IMR-90 (cell line): ENCODE results near the gene PTPRU. TPM values are rescaled to one million over a fixed set of nuclear protein-coding genes. Genes with fewer than 3 reads are reported as not detected.

Experiments used
- ATAC-seq: fragments of 200-7000 bp; cut with Tn5 transposase; 2 replicates; pipeline ENCODE4 v1.9.1; 2020; ENCODE audit warnings: low read depth, mild to moderate bottlenecking, moderate library complexity
- BruUV-seq: library from RNA; stranded (reverse); fragments of 400-500 nt; replicated peaks from 2 replicates; lab custom pipeline; 2021; lab: Mats Ljungman, UMichigan
- CTCF ChIA-PET: fragments of 300-600 bp; formaldehyde crosslinking; extraction: SDS; loops from one replicate; lab custom pipeline; 2021; ENCODE audit warnings: antibody characterized with exemption; lab: Yijun Ruan, JAX
- POLR2A ChIA-PET: fragments of 300-600 bp; sonication (Branson Sonifier 250); formaldehyde crosslinking; loops from one replicate; lab custom pipeline; 2022; ENCODE audit warnings: antibody characterized with exemption; ENCODE audit not compliant: unreplicated experiment; lab: Charles Lee
- DNase-seq: peaks from one replicate; pipeline ENCODE4 v3.0.0; 2013
- H2AFZ ChIP-seq: replicated peaks from 2 replicates; pipeline ENCODE3; 2013; ENCODE audit warnings: low read length, mild to moderate bottlenecking; ENCODE audit not compliant: poor library complexity
- H2AK5ac ChIP-seq: 2 replicates; pipeline ENCODE4 v1.6.1; 2013; ENCODE audit warnings: low read depth, low read length, inconsistent platforms
- H2AK9ac ChIP-seq: replicated peaks from 2 replicates; pipeline ENCODE3; 2013; ENCODE audit warnings: mild to moderate bottlenecking, low read depth, low read length, moderate library complexity; ENCODE audit not compliant: poor library complexity
- H2BK120ac ChIP-seq: 2 replicates; pipeline ENCODE4 v1.6.1; 2013; ENCODE audit warnings: low read depth, low read length, inconsistent platforms
- H2BK15ac ChIP-seq: 3 replicates; pipeline ENCODE4 v1.6.1; 2013; ENCODE audit warnings: low read depth, low read length, inconsistent platforms
- H2BK20ac ChIP-seq: 2 replicates; pipeline ENCODE4 v1.6.1; 2013; ENCODE audit warnings: low read depth, mild to moderate bottlenecking, inconsistent platforms, low read length, moderate library complexity
- H2BK5ac ChIP-seq: 2 replicates; pipeline ENCODE4 v1.6.1; 2013; ENCODE audit warnings: mild to moderate bottlenecking, low read depth, low read length, inconsistent platforms; ENCODE audit not compliant: poor library complexity, severe bottlenecking
- H3K14ac ChIP-seq: replicated peaks from 2 replicates; pipeline ENCODE4 v1.6.1; 2013; ENCODE audit warnings: low read depth, low read length, inconsistent platforms
- H3K18ac ChIP-seq: 2 replicates; pipeline ENCODE4 v1.6.1; 2013; ENCODE audit warnings: low read depth, low read length, control low read depth
- H3K23ac ChIP-seq: 2 replicates; pipeline ENCODE4 v1.6.1; 2013; ENCODE audit warnings: low read depth, low read length, inconsistent platforms
- H3K27ac ChIP-seq: 2 replicates; pipeline ENCODE4 v1.5.1; 2013; ENCODE audit warnings: mild to moderate bottlenecking, control low read depth, low read length; ENCODE audit not compliant: insufficient read depth
- H3K27me3 ChIP-seq: 2 replicates; pipeline ENCODE4 v1.6.1; 2013; ENCODE audit warnings: low read length; ENCODE audit not compliant: control insufficient read depth, insufficient read depth
- H3K36me3 ChIP-seq: 2 replicates; pipeline ENCODE4 v1.6.1; 2013; ENCODE audit warnings: low read length, mixed read lengths; ENCODE audit not compliant: control insufficient read depth, insufficient read depth
- H3K4ac ChIP-seq: 2 replicates; pipeline ENCODE4 v1.6.1; 2013; ENCODE audit warnings: low read depth, low read length, inconsistent platforms
- H3K4me1 ChIP-seq: 2 replicates; pipeline ENCODE4 v1.6.1; 2013; ENCODE audit warnings: low read length, mixed read lengths; ENCODE audit not compliant: control insufficient read depth, insufficient read depth
- H3K4me2 ChIP-seq: 2 replicates; pipeline ENCODE4 v1.6.1; 2013; ENCODE audit warnings: low read depth, mild to moderate bottlenecking, control low read depth, low read length, moderate library complexity
- H3K4me3 ChIP-seq: 2 replicates; pipeline ENCODE4 v1.5.1; 2013; ENCODE audit warnings: low read depth, mild to moderate bottlenecking, control low read depth, low read length, moderate library complexity; ENCODE audit not compliant: insufficient read depth
- H3K56ac ChIP-seq: 2 replicates; pipeline ENCODE4 v1.6.1; 2013; ENCODE audit warnings: low read length, inconsistent platforms; ENCODE audit not compliant: insufficient read depth; ENCODE audit errors: extremely low read depth
- H3K79me1 ChIP-seq, 2 experiments: 2 replicates each; pipeline ENCODE4 v1.6.1; 2013; ENCODE audit warnings: low read length in 2 of 2, inconsistent platforms in 1 of 2, low read depth in 1 of 2
- H3K9ac ChIP-seq: 2 replicates; pipeline ENCODE4 v1.6.1; 2013; ENCODE audit warnings: low read depth, low read length, control low read depth
- H3K9me1 ChIP-seq: 2 replicates; pipeline ENCODE4 v1.6.1; 2013; ENCODE audit warnings: low read length, inconsistent platforms; ENCODE audit not compliant: insufficient read depth
- H3K9me3 ChIP-seq: 2 replicates; pipeline ENCODE4 v1.6.1; 2013; ENCODE audit warnings: low read length; ENCODE audit not compliant: control insufficient read depth, insufficient read depth
- H4K20me1 ChIP-seq: 2 replicates; pipeline ENCODE4 v1.6.1; 2013; ENCODE audit warnings: low read length, inconsistent platforms; ENCODE audit not compliant: insufficient read depth
- H4K5ac ChIP-seq: 2 replicates; pipeline ENCODE4 v1.6.1; 2013; ENCODE audit warnings: mild to moderate bottlenecking, low read depth, low read length, control low read depth
- H4K8ac ChIP-seq, 2 experiments: 2 replicates each; pipeline ENCODE4 v1.6.1; 2013; ENCODE audit warnings: low read depth in 2 of 2, low read length in 2 of 2, control low read depth in 1 of 2, inconsistent platforms in 1 of 2
- H4K91ac ChIP-seq: 2 replicates; pipeline ENCODE4 v1.6.1; 2013; ENCODE audit warnings: low read depth, low read length, inconsistent platforms; ENCODE audit not compliant: insufficient read depth
- CEBPB ChIP-seq: IDR thresholded peaks from 2 replicates; pipeline ENCODE4 v1.6.1; 2012; ENCODE audit warnings: low read depth, low read length, improper control_type of control experiment
- CHD1 ChIP-seq: IDR thresholded peaks from 2 replicates; pipeline ENCODE4 v1.6.1; 2012; ENCODE audit warnings: low read depth, low read length, improper control_type of control experiment
- FOS ChIP-seq: fragments of 150-350 bp; IDR thresholded peaks from 2 replicates; pipeline ENCODE4 v1.6.1; 2016; ENCODE audit warnings: low read depth, low read length
- MAFK ChIP-seq: IDR thresholded peaks from 2 replicates; pipeline ENCODE4 v1.6.1; 2012; ENCODE audit warnings: low read depth, low read length, improper control_type of control experiment
- MAZ ChIP-seq: IDR thresholded peaks from 2 replicates; pipeline ENCODE4 v1.6.1; 2012; ENCODE audit warnings: low read depth, mild to moderate bottlenecking, low read length, improper control_type of control experiment, moderate library complexity, borderline replicate concordance
- MXI1 ChIP-seq: IDR thresholded peaks from 2 replicates; pipeline ENCODE4 v1.6.1; 2012; ENCODE audit warnings: low read depth, mild to moderate bottlenecking, low read length, moderate library complexity, borderline replicate concordance
- NFE2L2 ChIP-seq: fragments of 150-350 bp; IDR thresholded peaks from 2 replicates; pipeline ENCODE4 v1.6.1; 2016; ENCODE audit warnings: low read depth, mild to moderate bottlenecking, low read length
- RAD21 ChIP-seq: IDR thresholded peaks from 2 replicates; pipeline ENCODE4 v1.6.1; 2012; ENCODE audit warnings: low read length, improper control_type of control experiment
- RCOR1 ChIP-seq: IDR thresholded peaks from 2 replicates; pipeline ENCODE4 v1.6.1; 2012; ENCODE audit warnings: mild to moderate bottlenecking, low read length, improper control_type of control experiment; ENCODE audit not compliant: insufficient replicate concordance
- SMC3 ChIP-seq: fragments of 150-350 bp; IDR thresholded peaks from 2 replicates; pipeline ENCODE4 v1.6.1; 2016; ENCODE audit warnings: low read depth, mild to moderate bottlenecking, antibody characterized with exemption, low read length, moderate library complexity
- WGBS, 2 experiments: methylation state at CpG; one replicate each; pipeline versions ENCODE4 v1.1.5 to v1.1.7; 2013; ENCODE audit warnings: missing lambda C conversion rate in 2 of 2; ENCODE audit not compliant: insufficient read length in 1 of 2; ENCODE audit errors: extremely low coverage in 2 of 2; 5-methylcytosine and 5-hydroxymethylcytosine counted together
- dilution Hi-C: fragments of 300-500 bp; cut with HindIII; formaldehyde crosslinking; loops from one replicate; pipeline ENCODE4 v1.14.3; 2018; ENCODE audit warnings: low sequenced_read_pairs; ENCODE audit not compliant: unreplicated experiment
- in situ Hi-C: fragments of 300-500 bp; cut with MboI; formaldehyde crosslinking; loops from 3 replicates; pipeline ENCODE4 v1.14.3; 2019; ENCODE audit warnings: low sequenced_read_pairs, inconsistent platforms, mixed read lengths
- intact Hi-C: fragments of 100-400 bp; cut with micrococcal nuclease; formaldehyde crosslinking; loops from 2 replicates; pipeline ENCODE4 v1.10.0; 2022
- polyA plus RNA-seq, 3 experiments: library from polyadenylated mRNA; depleted of rRNA; stranded (reverse); fragments of >200 nt; gene quantifications; 2 replicates each; pipeline ENCODE4 v1.2.3, GENCODE V29; 2012; ENCODE audit warnings: low replicate concordance in 1 of 3
- total RNA-seq: library from RNA; depleted of rRNA; stranded (reverse); fragments of >200 nt; gene quantifications from 2 replicates; pipeline ENCODE4 v1.2.3, GENCODE V29; 2012
- TF ChIP-seq, protein P1 (sequence below): fragments of 150-350 bp; IDR thresholded peaks from 2 replicates; pipeline ENCODE4 v1.6.1; 2016; ENCODE audit warnings: low read depth, mild to moderate bottlenecking, low read length, moderate library complexity, borderline replicate concordance

The PTPRU gene
- total and polyA plus RNA-seq, 2 of the 4 experiments (the other 2 are of a cell fraction): 7.0 to 10.7 TPM

DNA sequence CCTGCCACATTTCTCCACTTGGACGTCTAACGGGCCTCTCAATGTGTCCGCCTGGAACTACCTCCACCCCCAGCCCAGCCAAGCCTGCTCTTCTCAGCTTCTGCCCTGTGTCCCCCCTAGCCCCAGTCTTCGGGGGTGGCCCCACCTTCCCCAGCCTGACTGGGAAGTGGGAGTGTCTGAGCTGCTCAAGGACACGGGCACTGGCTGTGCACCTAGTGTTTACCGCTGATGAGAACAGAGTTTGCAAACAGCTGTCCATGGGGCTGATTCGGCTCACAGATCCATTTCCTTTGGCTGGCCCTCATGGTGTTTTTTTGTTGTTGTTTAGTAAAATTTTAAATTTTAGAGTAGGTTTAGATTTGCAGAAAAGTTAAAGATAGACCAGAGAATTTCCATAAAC, 121.1 kb downstream of the PTPRU start:
- Histone ChIP-seq H2BK20ac (no peak overlapping the region), H4K20me1 (no peaks in the 10 kb centered on the region), H3K9me1 (no peaks in the 10 kb centered on the region), H3K4me2 (no peak overlapping the region), H3K14ac (no peak overlapping the region), H3K4ac (no peak overlapping the region), H2AFZ (no peak overlapping the region), H2BK15ac (no peak overlapping the region), H2BK120ac (no peak overlapping the region), H3K79me1 (no peaks in the 10 kb centered on the region), H2AK5ac (no peak overlapping the region), H3K18ac (no peak overlapping the region), H2BK5ac (no peak overlapping the region), H4K91ac (no peak overlapping the region), H3K27me3 (peaks cover 18% of the 10 kb centered on the region), H3K36me3 (no peaks in the 10 kb centered on the region), H3K56ac (no peak overlapping the region), H3K27ac (no peak overlapping the region), H4K8ac (no peak overlapping the region), H3K9ac (no peak overlapping the region), H3K4me3 (no peak overlapping the region), H3K4me1 (no peaks in the 10 kb centered on the region), H4K5ac (no peak overlapping the region), H3K23ac (no peak overlapping the region), H2AK9ac (no peak overlapping the region), H3K9me3 (no peaks in the 10 kb centered on the region)
- TF ChIP-seq CEBPB (no peak), CHD1 (no peak), SMC3 (no peak), RCOR1 (no peak), MAZ (no peak), MXI1 (no peak), FOS (no peak), MAFK (no peak), RAD21 (no peak), NFE2L2 (no peak)
- TF ChIP-seq, protein P1, sequence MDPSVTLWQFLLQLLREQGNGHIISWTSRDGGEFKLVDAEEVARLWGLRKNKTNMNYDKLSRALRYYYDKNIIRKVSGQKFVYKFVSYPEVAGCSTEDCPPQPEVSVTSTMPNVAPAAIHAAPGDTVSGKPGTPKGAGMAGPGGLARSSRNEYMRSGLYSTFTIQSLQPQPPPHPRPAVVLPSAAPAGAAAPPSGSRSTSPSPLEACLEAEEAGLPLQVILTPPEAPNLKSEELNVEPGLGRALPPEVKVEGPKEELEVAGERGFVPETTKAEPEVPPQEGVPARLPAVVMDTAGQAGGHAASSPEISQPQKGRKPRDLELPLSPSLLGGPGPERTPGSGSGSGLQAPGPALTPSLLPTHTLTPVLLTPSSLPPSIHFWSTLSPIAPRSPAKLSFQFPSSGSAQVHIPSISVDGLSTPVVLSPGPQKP: no peak
- no TSS peak for BruUV-seq
- 40% methylated on average over 1 of the region's 7 CpGs; no CpG with 5 or more reads in 1 of the 2 experiments for WGBS, 2 experiments
- no peak for DNase-seq
- intact Hi-C loops (no loop called here), dilution Hi-C loops (no loop called here), in situ Hi-C loops (no loop called here)
- CTCF ChIA-PET: interaction anchor here (0.6 kb wide), 1 partner anchor 136 kb away, joined by 3 read pairs; no protein-coding TSS in a partner anchor
- POLR2A ChIA-PET: no interaction called here
- no peak for ATAC-seq
